ENCODE data around the gene FRS2. TPM values are rescaled to one million over a fixed set of nuclear protein-coding genes. Genes with fewer than 3 reads are reported as not detected.

FRS2 gene
- total and polyA plus RNA-seq, 2 donors (not counting 1 experiment from before 2014, with no cell fraction given): 11.3 to 33.7 TPM

- H3K79me2 ChIP-seq (ENCODE audit: control insufficient read depth, insufficient read depth, low read length): no peaks in the 10 kb centered on the region
- H3K4me1 Mint-ChIP-seq: no peaks in the 10 kb centered on the region
- no peak within 1 kb of the TSS for H3K9ac ChIP-seq (ENCODE audit: low read length)
- H3K4me3 ChIP-seq (ENCODE audit: control extremely low read depth in 1 of 5, extremely low read depth in 1 of 5, insufficient read depth in 1 of 5, low read depth in 2 of 5, low read length in 4 of 5): no peak within 1 kb of the TSS
- H3K9me3 ChIP-seq (ENCODE audit: control extremely low read depth in 1 of 3, control insufficient read depth in 2 of 3, insufficient read depth in 1 of 3, low read length in 2 of 3): no peaks in the 10 kb centered on the region
- H3K9me3 Mint-ChIP-seq (ENCODE audit: insufficient read depth): no peaks in the 10 kb centered on the region
- no peak within 1 kb of the TSS for H3K27ac ChIP-seq (ENCODE audit: low read length in 2 of 2)
- H3K4me2 ChIP-seq (replicated peaks; ENCODE audit: low read depth, low read length, poor library complexity, severe bottlenecking): no peak within 1 kb of the TSS
- ChIA-PET POLR2A (interaction anchor here (0.6 kb wide), 1 partner anchor 454 kb away, joined by 3 read pairs; no protein-coding TSS in a partner anchor), CTCF (interaction anchor here (0.6 to 0.7 kb wide), 2 partner anchors 254 to 271 kb away, joined by 4 to 6 read pairs; no protein-coding TSS in a partner anchor)
- TF ChIP-seq CTCF (IDR thresholded peaks at IDR 0.05): no peak
- TF ChIP-seq EZH2 (IDR thresholded peaks at IDR 0.05; ENCODE audit: borderline replicate concordance, insufficient read depth, low read depth, low read length, poor library complexity, severe bottlenecking): no peak
- H3K4me3 Mint-ChIP-seq: no peak within 1 kb of the TSS
- H3K4me1 ChIP-seq (ENCODE audit: control insufficient read depth in 2 of 2, insufficient read depth in 2 of 2, low read length in 2 of 2): no peaks in the 10 kb centered on the region
- ATAC-seq (ENCODE audit: low read depth): no peak
- intact Hi-C loops (cut with micrococcal nuclease): no loop called here
- H3K27ac Mint-ChIP-seq: no peak within 1 kb of the TSS
- H3K27me3 Mint-ChIP-seq: peaks cover 4% of the 10 kb centered on the region
- 97% methylated on average over 11 of the region's 11 CpGs for WGBS (ENCODE audit: insufficient coverage)
- no peak for DNase-seq
- H3K27me3 ChIP-seq (replicated peaks in 1 of 4; ENCODE audit: control extremely low read depth in 1 of 4, control insufficient read depth in 3 of 4, insufficient read depth in 4 of 4, low read length in 3 of 4): no peaks in the 10 kb centered on the region
- H2AFZ ChIP-seq (ENCODE audit: insufficient read depth, low read depth, low read length, poor library complexity, severe bottlenecking): no peak within 1 kb of the TSS
- no peaks in the 10 kb centered on the region for H4K20me1 ChIP-seq (ENCODE audit: control insufficient read depth, insufficient read depth, low read length, poor library complexity, severe bottlenecking)
- no peaks in the 10 kb centered on the region for H3K36me3 ChIP-seq (replicated peaks in 1 of 2; ENCODE audit: control extremely low read depth in 1 of 2, control insufficient read depth in 1 of 2, extremely low read depth in 1 of 2, insufficient read depth in 2 of 2, low read length in 1 of 2)
These were observed 140.5 kb downstream of the FRS2 start, which contains the start of gene LRRC10 for GRCh38 chr12:69610729-69611128. Gene LRRC10 (minus strand): TSS chr12:69610907. CDS start chr12:69610838, 69 bp downstream.

GRCh38 chr12:69613351-69613750 is 143.2 kb downstream of the FRS2 start:
- ChIA-PET POLR2A (no interaction called here), CTCF (no interaction called here)
- Histone ChIP-seq H3K4me3 (ENCODE audit: control extremely low read depth in 1 of 5, extremely low read depth in 1 of 5, insufficient read depth in 1 of 5, low read depth in 2 of 5, low read length in 4 of 5) (no peak overlapping the region), H4K20me1 (ENCODE audit: control insufficient read depth, insufficient read depth, low read length, poor library complexity, severe bottlenecking) (no peaks in the 10 kb centered on the region), H3K27ac (ENCODE audit: low read length in 2 of 2) (no peak overlapping the region), H2AFZ (ENCODE audit: insufficient read depth, low read depth, low read length, poor library complexity, severe bottlenecking) (no peak overlapping the region), H3K9me3 (ENCODE audit: control extremely low read depth in 1 of 3, control insufficient read depth in 2 of 3, insufficient read depth in 1 of 3, low read length in 2 of 3) (no peaks in the 10 kb centered on the region), H3K27me3 (replicated peaks in 1 of 4; ENCODE audit: control extremely low read depth in 1 of 4, control insufficient read depth in 3 of 4, insufficient read depth in 4 of 4, low read length in 3 of 4) (no peaks in the 10 kb centered on the region), H3K36me3 (replicated peaks in 1 of 2; ENCODE audit: control extremely low read depth in 1 of 2, control insufficient read depth in 1 of 2, extremely low read depth in 1 of 2, insufficient read depth in 2 of 2, low read length in 1 of 2) (no peaks in the 10 kb centered on the region), H3K79me2 (ENCODE audit: control insufficient read depth, insufficient read depth, low read length) (no peaks in the 10 kb centered on the region), H3K9ac (ENCODE audit: low read length) (no peak overlapping the region), H3K4me1 (ENCODE audit: control insufficient read depth in 2 of 2, insufficient read depth in 2 of 2, low read length in 2 of 2) (no peaks in the 10 kb centered on the region), H3K4me2 (replicated peaks; ENCODE audit: low read depth, low read length, poor library complexity, severe bottlenecking) (no peak overlapping the region)
- H3K27me3 Mint-ChIP-seq: peaks cover 12% of the 10 kb centered on the region
- intact Hi-C loops (cut with micrococcal nuclease): no loop called here
- H3K4me1 Mint-ChIP-seq: no peaks in the 10 kb centered on the region
- DNase-seq (no peak), ATAC-seq (ENCODE audit: low read depth) (no peak)
- TF ChIP-seq EZH2 (IDR thresholded peaks at IDR 0.05; ENCODE audit: borderline replicate concordance, insufficient read depth, low read depth, low read length, poor library complexity, severe bottlenecking) (no peak), CTCF (IDR thresholded peaks at IDR 0.05) (no peak)
- H3K9me3 Mint-ChIP-seq (ENCODE audit: insufficient read depth): no peaks in the 10 kb centered on the region
- no peak overlapping the region for H3K27ac Mint-ChIP-seq
- no peak overlapping the region for H3K4me3 Mint-ChIP-seq
